Kidney (tissue), 14 donors: ENCODE results near the gene SPNS2. TPM values are rescaled to one million over a fixed set of nuclear protein-coding genes. Genes with fewer than 3 reads are reported as not detected.
A peak's percentile ranks its signal among the peaks of the same experiment; 100 is the strongest.

Source experiments
- DNase-seq, 5 donors: peaks; one replicate each; pipeline ENCODE4 v3.0.0-alpha.2; 2013 to 2020
- FAIRE-seq: peaks from 2 replicates; lab custom pipeline; 2012; peaks lifted over from hg19 to GRCh38; lab: Jason Lieb, UNC
- H3K27ac ChIP-seq, 2 donors: one replicate each; pipeline ENCODE4 v1.7.0; 2013; ENCODE audit warnings: low read depth in 2 of 2, low read length in 2 of 2, inconsistent platforms in 1 of 2
- H3K27me3 ChIP-seq: one replicate; pipeline ENCODE4 v1.7.1; 2013; ENCODE audit warnings: low read length, inconsistent platforms; ENCODE audit not compliant: control insufficient read depth, insufficient read depth
- H3K36me3 ChIP-seq, 3 donors: one replicate each; pipeline versions ENCODE4 v1.7.0 to v1.7.1; 2013; ENCODE audit warnings: low read length in 3 of 3, control low read depth in 1 of 3, inconsistent platforms in 1 of 3; ENCODE audit not compliant: insufficient read depth in 3 of 3, control insufficient read depth in 2 of 3
- H3K4me1 ChIP-seq, 3 donors: one replicate each; pipeline versions ENCODE4 v1.7.0 to v1.7.1; 2013; ENCODE audit warnings: low read length in 3 of 3, inconsistent platforms in 1 of 3, low read depth in 1 of 3; ENCODE audit not compliant: control insufficient read depth in 2 of 3, insufficient read depth in 2 of 3
- H3K4me3 ChIP-seq, 3 donors: one replicate each; pipeline versions ENCODE4 v1.7.0 to v1.8.1; 2013; ENCODE audit warnings: low read length in 3 of 3, control low read depth in 1 of 3, inconsistent platforms in 1 of 3
- H3K9ac ChIP-seq, 3 donors: one replicate each; pipeline versions ENCODE4 v1.7.0 to v1.7.1; 2013; ENCODE audit warnings: low read length in 3 of 3, control low read depth in 1 of 3, inconsistent platforms in 1 of 3
- H3K9me3 ChIP-seq, 3 donors: one replicate each; pipeline versions ENCODE4 v1.7.0 to v1.7.1; 2013; ENCODE audit warnings: low read length in 3 of 3, control low read depth in 1 of 3, inconsistent platforms in 1 of 3; ENCODE audit not compliant: control insufficient read depth in 2 of 3, insufficient read depth in 1 of 3
- CTCF ChIP-seq: IDR thresholded peaks from 3 replicates; pipeline ENCODE4 v1.5.1; 2012; ENCODE audit warnings: mild to moderate bottlenecking, moderate library complexity, borderline replicate concordance; ENCODE audit not compliant: insufficient read depth; ENCODE audit errors: extremely low read depth
- intact Hi-C: fragments of 100-400 bp; cut with DNase I; formaldehyde crosslinking; loops from one replicate; pipeline ENCODE4 v1.11.1; 2022
- polyA plus RNA-seq: library from polyadenylated mRNA; stranded (reverse); fragments of 350-450 nt; fragmentation: Illumina TruSeq; extraction: RNeasy Lipid Tissue Mini Kit (QIAGEN cat#74804); gene quantifications from one replicate; pipeline ENCODE4 v1.2.3, GENCODE V29; 2014; ENCODE audit warnings: low read depth, low replicate concordance; ENCODE audit not compliant: insufficient read depth
- total RNA-seq: library from RNA; stranded (reverse); fragmentation: NEBNext Ultra II Directional; extraction: Animal tissue kit (Norgen Biotek cat#: 25700); gene quantifications from one replicate; pipeline ENCODE4 v1.2.1, GENCODE V29; 2021
- donor health status: control.
- donor health status: control.
- donor health status: control.
- donor health status: control.
- donor health status: control.
- donor health status: DM: yes; HTN: yes; CAD: no.
- donor health status: Normal renal cell carcinoma (clear cell type).

The SPNS2 gene
- total and polyA plus RNA-seq, 2 donors from 2014 or later, result 60.5 to 75.1 TPM

GRCh38 chr17:4559139-4559791 lies 60.6 kb downstream of the SPNS2 start:
- Histone ChIP-seq H3K27me3 (no peaks in the 10 kb centered on the region), H3K9ac (peak overlapping the region in 1 of 3 donors; percentile 82), H3K4me3 (peak overlapping the region in 1 of 3 donors; percentile 58), H3K9me3 (no peaks in the 10 kb centered on the region), H3K4me1 (peaks cover 4 to 31% (median 26%) of the 10 kb centered on the region in 3 donors), H3K36me3 (no peaks in the 10 kb centered on the region), H3K27ac (peak overlapping the region; percentile 78 to 86)
- DNase-seq, result peak in 2 of 5 donors; percentile 69 to 70
- TF ChIP-seq CTCF, result no peak
- intact Hi-C loops, result no loop called here
- no peak for FAIRE-seq

- Histone ChIP-seq H3K4me1 (peaks cover 4 to 31% (median 21%) of the 10 kb centered on the region in 3 donors), H3K9me3 (no peaks in the 10 kb centered on the region), H3K36me3 (no peaks in the 10 kb centered on the region), H3K27ac (peak overlapping the region; percentile 78 to 86), H3K4me3 (peak overlapping the region in 2 of 3 donors; percentile 43 to 58), H3K9ac (peak overlapping the region in 2 of 3 donors; percentile 43 to 82), H3K27me3 (no peaks in the 10 kb centered on the region)
- intact Hi-C loops, result loop anchor here (10.0 kb wide), 1 partner anchor 65 kb away; no protein-coding TSS in a partner anchor
- no peak for TF ChIP-seq CTCF
- DNase-seq, result peak in 2 of 5 donors; percentile 53 to 60
- FAIRE-seq, result no peak
Observed at GRCh38 chr17:4559966-4560365, 61.3 kb downstream of the SPNS2 start.

- no peak for TF ChIP-seq CTCF
- H3K27ac ChIP-seq, result peak within 1 kb of the TSS; percentile 78 to 86
- peak within 1 kb of the TSS in 2 of 3 donors; percentile 43 to 58 for H3K4me3 ChIP-seq
- H3K36me3 ChIP-seq, result no peaks in the 10 kb centered on the region
- FAIRE-seq (no peak), DNase-seq (peak in 2 of 5 donors; percentile 62 to 91)
- H3K4me1 ChIP-seq, result peaks cover 4 to 30% (median 21%) of the 10 kb centered on the region in 3 donors
- intact Hi-C loops, result loop anchor here (10.0 kb wide), 1 partner anchor 64 kb away; no protein-coding TSS in a partner anchor
- H3K9me3 ChIP-seq, result no peaks in the 10 kb centered on the region
- H3K27me3 ChIP-seq, result no peaks in the 10 kb centered on the region
- H3K9ac ChIP-seq, result peak within 1 kb of the TSS in 2 of 3 donors; percentile 43 to 82
Observed at GRCh38 chr17:4560421-4560820, 61.7 kb downstream of the SPNS2 start, which contains the start of gene GGT6. TSS of gene GGT6 (minus strand) at chr17:4560577. CDS start at chr17:4560521, 56 bp downstream.
